GM18907 (cell line): ENCODE results near the gene TNN.

ENCODE experiments used
- ATAC-seq: cut with Tn5 transposase; IDR thresholded peaks from one replicate; pipeline ENCODE4 v1.9.1; 2021; ENCODE audit warnings: mild to moderate bottlenecking, moderate library complexity; ENCODE audit not compliant: unreplicated experiment

TNN gene

DNA sequence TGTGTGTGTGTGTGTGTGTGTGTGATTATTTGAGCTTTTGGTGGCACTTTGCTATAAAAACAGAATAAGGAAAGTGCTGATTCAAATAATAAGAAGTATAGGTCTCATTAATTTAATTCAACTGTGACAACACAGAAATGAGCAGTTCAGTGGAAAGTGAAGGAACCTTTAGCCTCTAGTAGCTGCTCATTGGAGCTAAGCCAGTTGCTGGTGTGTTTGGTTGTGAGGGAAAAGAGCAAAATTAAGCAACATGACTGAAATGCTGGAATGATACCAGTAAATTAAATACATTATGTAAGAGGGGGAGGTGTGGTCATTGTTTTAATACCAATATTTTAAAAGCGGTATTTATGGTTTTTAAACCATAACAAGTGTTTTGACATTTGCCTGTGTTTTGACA is 69.7 kb downstream of the TNN start:
- ATAC-seq = no peak

DNA sequence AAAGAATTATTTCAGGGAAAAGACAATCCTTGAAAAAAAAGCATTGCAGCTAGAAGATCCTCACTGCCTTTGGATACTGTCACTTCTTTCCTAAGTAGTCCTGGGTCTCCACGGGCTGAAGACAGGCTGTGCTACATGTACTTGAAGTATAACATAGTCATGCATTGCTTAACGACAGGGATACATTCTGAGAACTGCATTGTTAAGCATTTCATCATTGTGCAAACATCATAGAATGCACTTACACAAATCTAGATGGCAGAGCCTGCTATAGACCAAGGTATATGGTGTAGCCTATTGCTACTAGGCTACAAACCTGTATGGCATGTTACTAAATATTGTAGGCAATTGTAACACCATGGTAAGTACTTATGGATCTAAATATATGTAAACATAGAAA is 70.9 kb downstream of the TNN start:
- ATAC-seq = no peak

DNA sequence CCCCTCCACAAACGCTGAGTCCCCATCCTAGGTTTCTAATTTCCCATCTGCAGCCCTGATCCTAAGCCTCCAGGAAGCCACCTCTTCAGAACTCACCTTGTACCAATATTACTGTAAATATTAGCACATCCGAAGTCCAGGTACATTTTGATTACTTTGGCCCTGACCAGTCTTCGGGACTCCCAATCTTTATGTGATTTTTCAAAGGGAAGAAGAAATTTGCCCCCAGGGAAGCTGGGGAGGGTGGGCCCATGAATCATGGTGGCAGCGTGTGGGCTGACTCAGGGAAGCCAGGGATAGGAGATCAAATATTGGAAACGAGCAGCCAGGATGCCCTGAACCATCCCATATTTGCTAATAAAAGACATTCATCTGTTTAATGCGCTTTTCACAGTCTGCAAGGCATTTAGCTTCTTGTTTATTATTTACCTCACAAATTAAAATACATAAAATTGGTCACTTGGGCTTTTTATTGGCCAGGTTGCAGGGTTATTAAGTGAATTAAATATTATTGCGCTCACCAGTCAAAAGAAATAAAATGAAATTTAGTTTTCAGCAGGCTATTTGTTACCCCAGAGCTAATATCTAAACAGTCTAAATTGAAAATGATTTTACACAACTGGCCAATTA is 78.4 kb downstream of the TNN start:
- ATAC-seq = no peak

DNA sequence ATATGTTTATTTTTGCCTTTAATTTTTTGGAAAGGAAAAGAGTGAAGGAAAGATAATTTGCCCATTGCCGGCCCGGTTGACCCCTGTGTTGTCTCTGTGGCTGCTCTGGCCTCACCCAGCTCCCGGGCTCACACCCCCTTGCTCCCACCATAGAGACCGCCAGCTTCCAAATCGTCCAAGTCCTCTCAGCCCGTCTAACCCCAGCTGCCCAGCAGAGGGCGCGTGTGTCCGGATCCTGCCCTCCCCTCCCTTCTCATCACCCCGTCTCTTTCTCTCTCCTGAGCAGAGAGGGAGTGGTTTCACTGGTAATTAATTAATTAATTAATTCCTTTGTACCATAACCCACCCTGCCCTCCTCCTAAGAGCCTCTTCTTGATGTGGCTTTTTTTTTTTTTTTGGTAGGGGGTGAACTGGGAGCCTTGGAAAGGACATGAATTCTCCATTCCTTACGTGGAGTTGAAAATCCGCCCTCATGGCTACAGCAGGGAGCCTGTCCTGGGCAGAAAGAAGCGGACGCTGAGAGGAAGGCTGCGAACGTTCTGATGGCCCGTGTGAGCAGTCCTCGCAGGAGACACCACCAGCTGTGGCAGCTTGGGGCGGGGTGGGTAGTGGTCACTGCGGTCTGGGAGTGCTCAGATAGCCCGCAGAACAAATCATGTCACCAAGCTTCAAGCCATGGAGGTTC is 79.0 kb downstream of the TNN start:
- peak; percentile 52 for ATAC-seq

- ATAC-seq = no peak
Observed at GRCh38 chr1:175147569-175147968, 79.9 kb downstream of the TNN start.

DNA sequence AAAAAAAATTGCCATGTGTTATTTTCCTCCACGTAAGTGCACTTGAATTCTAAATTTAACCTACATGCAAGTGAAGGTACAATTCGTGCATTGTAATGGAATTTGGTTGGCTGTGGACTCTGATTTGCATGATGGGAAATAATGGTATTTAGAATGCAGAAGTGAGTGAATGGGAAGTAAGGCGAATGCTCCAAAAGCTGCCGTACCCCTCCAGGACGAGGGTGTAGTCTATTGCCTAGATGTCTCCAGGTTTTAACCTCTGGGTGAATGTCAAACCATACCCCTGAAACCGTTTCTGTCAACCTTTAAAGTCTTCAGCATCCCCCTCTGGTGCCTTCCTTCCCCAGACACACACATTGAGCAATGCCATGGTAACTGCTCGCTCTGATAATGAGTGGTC is 80.4 kb downstream of the TNN start:
- ATAC-seq = no peak

- no peak for ATAC-seq
Observed at GRCh38 chr1:175150596-175151319, 83.1 kb downstream of the TNN start.

- no peak for ATAC-seq
Observed at GRCh38 chr1:175152006-175152652, 84.5 kb downstream of the TNN start.

- ATAC-seq = peak; percentile 65
Observed at GRCh38 chr1:175154629-175155472, 87.2 kb downstream of the TNN start.

- no peak for ATAC-seq
Observed at GRCh38 chr1:175155473-175155856, 87.8 kb downstream of the TNN start.

GRCh38 chr1:175155936-175156335 is 88.3 kb downstream of the TNN start:
- no peak for ATAC-seq

DNA sequence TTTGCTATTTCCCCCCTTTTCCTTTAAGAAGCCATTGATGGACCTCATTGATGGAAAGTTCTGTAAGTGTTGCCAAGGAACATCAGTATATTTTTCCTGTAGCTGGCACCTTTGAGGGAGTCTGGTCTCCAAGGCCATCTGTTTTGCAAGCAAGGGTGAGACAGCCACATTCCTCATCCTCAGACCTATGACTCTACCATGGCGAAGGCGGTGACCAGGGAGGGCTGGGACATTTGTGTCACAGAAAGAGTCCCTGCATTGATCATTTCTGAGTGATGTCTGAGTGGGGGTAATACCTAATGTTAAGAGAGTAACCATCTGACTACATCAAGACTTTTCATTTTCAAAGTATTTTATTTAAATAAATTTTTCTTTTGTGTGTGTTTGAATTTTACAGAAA is 89.6 kb downstream of the TNN start:
- ATAC-seq = no peak

GRCh38 chr1:175158170-175158591 is 90.5 kb downstream of the TNN start:
- no peak for ATAC-seq

DNA sequence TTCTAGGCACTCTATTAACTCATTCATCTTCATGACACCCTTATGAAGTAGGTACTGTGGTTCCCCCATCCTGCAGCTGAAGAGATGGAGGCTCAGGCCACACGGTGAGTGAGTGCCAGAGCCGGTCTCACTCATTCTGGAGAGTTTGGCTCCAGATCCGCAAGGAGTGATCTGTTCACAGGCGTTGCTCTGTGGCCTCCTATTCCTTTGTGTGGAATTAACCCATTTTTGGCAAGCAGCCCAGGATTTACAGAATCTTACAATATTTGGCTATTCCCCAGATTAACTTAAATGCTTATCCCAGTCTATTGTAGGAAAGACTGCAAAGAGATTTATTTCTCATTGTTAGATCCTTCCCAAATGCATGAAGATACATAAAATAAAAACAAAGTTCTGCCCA is 95.3 kb downstream of the TNN start:
- no peak for ATAC-seq

DNA sequence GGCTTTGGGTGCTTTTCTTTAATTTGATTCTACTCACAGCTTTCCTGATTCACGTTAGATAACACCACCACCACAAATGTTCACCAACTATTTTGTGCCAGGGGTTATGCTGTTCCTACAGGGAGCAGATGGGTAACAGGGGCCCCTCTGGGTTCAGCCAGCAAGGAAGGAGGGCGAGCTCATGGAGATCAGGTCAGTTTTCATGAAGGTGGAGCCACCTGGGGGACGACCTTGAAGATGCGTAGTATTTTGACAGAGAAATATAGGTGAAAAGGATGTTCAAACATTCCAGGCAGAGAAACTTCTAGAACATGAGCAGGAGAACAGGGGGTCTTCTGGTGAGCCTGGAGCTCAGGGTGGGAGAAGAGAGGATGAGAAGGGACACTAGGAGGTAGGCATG is 96.1 kb downstream of the TNN start:
- ATAC-seq = no peak

DNA sequence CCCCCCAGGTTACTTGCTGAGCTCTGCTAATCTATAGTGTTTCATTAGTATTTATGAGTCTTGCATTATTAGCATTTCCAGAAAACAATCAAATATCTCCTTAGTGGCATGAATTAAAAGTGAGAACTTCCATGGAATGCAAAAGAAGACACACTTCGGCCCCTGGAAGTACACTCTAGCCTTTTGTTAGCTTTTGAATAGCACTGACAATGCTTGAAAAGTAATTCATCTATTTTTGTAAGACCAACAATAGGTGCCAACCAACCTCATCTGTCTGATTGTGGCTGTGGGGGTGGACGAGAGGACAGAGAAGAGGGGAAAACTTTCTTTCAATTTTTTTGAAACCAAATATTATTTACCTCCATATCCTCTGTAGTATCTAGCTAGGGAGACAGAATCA is 97.1 kb downstream of the TNN start:
- ATAC-seq = no peak

DNA sequence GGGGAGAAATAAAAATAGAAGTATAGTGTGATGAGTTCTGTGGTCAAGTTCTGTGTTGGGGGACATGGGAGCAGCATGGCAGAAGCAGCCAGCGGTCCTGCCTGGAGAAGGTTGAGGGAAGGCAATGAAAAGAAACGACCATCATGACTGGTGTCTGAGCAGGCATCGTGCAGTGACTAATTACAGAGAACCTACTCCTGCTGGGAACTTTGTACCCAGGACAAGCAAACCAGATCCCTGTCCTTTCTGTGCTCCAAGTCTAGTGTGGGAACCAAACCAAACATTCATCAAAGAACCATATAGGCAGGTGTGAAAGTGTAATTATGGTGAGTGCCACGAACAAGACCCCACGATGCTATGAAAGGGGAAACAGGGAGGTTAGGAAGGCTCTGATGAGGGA is 99.1 kb downstream of the TNN start:
- no peak for ATAC-seq

DNA sequence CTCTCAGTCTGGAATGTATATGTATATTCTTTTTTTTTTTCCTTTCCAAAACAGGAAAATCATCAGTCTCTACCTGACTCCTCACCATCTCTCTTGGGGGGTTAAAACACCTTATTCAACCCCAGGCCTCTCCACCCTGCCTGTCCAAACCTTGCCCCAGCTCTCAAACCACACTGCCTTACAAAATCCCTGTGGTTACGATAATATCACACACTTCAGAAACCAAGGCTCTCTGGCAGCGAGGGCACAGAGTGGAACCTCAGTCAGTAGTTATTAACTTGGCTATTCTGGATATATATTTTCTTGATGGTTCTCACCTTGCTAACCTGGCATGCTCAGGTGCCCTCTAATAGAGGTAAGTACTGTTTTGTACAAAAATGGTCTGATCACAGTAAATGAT is 100.2 kb downstream of the TNN start:
- no peak for ATAC-seq

GRCh38 chr1:175168782-175169181 is 101.1 kb downstream of the TNN start:
- no peak for ATAC-seq

DNA sequence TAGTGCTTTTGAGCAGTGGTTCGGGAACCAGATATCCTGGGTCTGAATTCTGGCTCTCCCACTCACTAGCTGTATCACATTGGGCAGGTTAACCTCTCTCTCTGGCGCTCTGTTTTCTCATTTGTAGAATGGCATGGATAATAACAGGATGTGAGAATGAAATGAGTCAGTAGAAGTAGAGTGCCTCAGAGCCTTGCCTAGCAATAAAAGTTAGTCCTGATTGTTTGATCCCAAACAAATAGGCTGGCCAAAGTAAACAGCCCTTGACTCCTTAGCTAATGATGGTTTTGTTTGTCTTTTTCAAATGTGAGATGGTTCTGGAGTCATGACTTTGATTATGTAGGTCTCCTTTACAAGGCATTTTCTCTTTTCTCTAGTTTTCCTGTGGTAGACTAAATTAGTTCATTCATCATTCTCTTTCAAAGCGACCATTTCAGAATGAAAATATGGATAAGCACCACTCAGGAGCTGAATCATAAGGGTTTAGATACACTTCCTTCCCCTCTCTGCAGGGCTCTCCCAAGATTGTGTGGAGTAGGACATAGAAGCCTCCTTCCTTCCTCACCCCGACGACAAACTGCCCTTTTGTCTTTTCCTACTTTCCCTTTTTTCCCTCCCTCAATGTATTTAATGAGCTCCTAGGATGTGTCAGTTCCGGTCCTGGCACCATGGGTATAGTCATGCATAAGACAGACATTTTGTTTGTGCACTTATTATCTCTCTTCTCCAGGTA is 101.8 kb downstream of the TNN start:
- no peak for ATAC-seq
